ENCODE measurements around the gene TRAPPC10.

TRAPPC10 gene

DNA sequence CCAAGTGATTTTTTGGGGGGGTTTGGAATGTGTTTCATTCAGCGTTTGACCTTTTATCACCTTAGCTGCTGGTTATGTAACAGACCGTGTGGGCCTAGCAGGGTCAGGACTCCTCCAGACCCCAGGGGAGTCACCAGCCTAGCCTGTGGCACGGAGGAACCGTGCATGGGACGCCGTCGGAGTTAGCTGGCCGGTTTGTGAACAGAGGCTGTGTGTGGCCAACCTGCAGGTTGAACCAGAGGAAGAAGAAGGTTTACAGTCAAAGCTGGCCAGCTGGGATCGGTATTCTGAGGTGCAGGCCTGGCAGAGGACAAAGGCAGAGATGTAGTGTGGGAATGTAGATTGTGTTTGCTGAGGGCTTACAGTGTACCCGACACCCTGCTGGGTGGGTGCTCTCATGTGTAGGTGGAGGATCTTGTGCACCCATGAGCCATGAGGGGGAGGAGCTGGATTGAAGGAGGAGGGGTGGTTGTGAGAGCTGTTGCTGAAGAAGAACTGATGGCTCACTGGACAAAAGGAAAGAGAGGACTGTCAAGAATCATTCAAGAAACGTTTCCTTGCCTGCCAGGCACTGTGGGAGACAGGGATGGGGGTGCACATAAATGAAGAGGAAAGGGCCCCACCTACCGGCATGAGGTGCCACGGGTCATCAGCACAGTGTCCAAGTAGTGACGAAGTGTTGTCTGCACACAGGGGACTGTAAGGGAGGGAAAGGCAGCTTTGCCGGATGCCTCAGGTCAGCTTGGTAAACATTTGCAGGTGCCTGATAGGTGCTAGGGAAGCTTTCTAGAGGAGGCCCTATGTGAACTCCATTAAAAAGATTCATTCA, 55.1 kb downstream of the TRAPPC10 start:
- no peak for DNase-seq

DNA sequence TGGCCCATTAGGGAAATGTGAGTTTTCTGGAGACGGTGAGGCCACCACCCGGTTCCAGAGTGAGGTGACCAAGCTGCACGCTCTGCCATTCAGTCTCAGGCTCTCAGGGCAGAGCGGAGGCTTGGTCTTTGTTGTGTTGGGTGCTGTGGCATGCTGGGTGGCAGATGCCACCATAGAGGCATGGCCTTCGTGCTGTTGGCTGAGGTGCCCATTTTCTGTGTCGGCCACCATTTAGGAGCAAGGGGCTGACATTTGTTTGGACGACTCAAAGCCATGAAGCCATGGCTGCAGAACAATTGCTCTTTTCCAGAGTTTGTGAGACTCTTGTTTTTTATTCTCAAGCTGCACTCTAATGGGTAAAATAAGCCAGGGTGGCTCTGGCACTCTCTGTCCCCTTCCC, 58.3 kb downstream of the TRAPPC10 start:
- DNase-seq: no peak

DNA sequence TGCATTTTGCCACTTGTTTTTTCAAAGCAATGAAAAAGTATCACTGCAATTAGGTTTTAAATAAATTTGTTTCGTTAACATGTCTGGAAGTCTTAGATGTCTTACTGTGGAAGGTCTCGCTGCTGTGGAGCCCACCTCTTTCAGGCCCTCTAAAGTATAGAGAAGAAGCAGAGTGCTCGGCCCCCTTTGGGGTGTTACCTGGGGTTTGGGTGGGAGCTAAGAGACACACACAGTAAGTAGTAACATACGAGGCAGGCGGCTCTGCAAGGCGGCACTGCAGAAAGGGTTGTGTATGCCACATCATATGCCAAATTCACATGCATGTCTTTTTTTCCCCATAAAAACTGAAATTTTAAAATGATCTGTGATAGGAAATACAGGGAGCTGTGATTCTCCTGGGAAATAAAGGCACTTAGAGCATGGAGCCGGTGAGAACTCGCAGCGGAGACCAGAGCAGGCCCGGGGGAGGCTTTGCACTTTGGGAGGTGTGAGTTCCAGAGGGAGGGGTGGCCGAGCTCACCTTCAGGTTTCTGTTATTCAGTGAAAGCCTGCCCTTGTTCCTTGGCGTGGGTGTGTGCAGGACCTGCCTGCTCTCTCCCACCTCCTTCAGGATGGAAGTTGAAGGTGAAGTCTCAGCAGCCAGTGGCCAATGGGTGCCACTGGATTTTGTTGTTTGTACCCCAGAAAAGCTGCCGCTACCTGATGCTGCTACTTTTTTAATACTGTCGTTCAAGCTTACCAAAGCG, 59.4 kb downstream of the TRAPPC10 start:
- DNase-seq: no peak

DNA sequence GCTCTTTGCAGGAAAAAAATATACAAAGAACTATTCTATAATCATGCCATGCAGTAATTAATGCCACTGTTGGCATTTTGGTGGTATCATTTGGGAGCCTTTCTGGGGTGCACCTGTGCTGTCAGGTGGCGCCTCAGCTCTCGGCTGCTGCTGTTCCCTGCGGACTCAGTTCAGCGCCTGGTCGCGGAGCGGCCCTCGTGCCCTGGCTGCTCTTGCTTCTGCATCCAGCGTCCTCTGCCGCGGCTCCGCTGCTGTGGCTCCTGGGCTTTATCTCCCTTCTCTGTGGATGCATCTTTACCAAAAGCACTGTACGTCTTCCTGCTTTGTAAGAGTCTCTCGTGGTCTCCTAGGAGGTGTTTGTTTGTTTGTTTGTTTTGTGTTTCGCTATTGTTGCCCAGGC, 60.0 kb downstream of the TRAPPC10 start:
- DNase-seq: no peak

DNA sequence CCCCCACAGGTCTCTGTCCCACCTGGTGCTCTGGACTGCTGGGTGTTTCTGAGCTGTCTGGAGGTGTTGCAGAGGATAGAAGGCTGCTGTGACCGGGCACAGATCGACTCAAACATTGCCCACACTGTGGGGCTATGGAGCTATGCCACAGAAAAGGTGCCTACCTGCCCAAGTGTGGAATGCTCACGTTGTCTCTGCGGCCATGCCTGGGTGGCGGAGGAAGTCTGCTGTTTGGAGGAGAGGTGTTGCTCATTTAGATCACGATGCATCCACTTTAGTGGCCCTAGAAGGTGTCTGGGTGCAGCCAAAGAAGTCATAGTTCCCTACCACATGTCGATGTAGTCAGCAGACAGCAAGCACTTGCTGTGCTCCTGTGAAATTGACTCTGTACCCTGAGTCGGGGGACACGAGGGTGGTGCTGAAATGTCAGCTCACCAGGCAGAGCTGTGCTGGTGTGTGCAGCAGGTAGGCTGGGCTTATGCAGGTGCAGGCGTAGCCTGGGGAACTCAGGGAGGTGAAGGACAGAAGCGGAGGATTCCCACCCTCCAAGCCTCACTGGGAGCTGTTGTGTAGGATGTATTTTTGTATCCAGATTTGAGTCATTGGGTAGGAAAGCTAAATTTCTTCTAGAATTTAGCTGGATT, 62.3 kb downstream of the TRAPPC10 start:
- DNase-seq: no peak

DNA sequence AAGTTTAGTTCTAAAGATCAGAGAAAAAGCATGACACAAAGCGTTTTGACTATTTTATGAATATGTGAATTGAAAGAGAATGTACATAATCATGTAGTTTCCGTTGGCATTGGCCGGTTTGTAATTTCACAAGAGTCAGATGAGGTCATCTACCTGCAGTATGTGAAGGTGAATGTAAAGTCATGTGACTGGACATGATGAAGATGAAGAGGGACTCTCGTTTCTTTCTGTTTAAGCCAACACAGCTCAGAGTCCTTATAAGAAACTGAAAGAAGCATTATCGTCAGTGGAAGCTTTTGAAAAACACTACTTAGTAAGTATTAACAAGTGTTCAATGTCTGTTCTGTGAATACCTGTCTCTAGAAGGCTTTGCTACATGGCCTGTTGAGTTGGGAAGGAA, 64.2 kb downstream of the TRAPPC10 start:
- no peak for DNase-seq

DNA sequence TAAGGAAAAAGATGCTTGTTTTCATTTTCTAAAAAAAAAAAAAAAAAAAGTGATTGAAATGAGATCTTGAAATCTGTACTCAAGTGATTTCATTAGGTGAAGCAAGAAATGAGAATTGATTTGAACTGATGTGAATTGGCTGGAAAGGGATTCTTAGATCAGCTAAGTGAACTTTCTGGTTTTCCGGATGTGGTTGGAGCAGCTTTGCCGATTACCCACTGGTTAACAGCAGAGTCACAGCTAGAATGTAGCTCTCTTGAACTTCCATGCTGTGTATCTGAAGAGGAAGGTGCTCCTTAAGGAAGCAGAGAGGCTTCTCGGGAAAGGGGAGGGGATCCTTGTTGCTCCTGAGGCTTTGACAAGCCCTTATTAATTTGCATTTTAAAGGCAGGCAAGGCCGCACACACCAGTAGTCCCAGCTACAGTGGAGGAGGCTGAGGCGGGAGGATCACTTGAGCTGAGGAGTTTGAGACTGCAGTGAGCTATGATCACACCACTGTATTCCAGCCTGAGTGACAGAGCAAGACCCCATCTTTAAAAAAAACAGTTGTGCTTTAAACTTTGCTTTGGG, 66.4 kb downstream of the TRAPPC10 start:
- no peak for DNase-seq

DNA sequence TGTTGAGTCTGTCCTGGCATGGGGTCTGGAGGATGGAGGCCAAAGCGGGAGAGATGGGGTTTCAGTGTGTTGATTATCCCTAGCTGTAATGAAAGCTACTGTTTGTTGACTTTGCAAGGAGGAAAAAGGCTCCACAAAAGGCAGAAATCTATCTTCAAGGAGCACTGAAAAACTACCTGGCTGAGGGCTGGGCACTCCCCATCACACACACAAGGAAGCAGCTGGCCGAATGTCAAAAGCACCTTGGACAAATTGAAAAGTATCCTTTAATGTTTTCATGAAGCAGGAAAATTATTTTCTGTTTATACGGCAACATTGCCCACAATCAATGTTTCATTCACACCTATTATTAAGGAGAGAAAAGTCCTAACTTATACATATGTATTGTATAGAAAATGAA, 67.3 kb downstream of the TRAPPC10 start:
- no peak for DNase-seq

DNA sequence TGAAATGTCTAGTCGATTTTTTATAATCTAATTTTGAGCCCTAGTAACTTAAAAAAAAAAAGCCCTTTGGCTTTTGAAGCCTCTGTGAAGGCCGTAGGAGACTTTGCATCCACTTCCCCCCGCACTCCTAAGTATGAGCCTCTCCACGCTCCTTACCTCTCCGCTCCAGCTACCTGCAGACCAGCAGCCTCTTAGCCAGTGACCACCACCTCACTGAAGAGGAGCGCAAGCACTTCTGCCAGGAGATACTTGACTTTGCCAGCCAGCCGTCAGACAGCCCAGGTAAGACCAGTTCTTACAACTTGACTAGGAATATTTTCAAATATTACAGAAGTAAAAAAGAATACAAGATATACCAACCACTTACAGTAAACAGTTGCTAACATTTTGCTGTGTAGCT, 67.7 kb downstream of the TRAPPC10 start:
- no peak for DNase-seq

DNA sequence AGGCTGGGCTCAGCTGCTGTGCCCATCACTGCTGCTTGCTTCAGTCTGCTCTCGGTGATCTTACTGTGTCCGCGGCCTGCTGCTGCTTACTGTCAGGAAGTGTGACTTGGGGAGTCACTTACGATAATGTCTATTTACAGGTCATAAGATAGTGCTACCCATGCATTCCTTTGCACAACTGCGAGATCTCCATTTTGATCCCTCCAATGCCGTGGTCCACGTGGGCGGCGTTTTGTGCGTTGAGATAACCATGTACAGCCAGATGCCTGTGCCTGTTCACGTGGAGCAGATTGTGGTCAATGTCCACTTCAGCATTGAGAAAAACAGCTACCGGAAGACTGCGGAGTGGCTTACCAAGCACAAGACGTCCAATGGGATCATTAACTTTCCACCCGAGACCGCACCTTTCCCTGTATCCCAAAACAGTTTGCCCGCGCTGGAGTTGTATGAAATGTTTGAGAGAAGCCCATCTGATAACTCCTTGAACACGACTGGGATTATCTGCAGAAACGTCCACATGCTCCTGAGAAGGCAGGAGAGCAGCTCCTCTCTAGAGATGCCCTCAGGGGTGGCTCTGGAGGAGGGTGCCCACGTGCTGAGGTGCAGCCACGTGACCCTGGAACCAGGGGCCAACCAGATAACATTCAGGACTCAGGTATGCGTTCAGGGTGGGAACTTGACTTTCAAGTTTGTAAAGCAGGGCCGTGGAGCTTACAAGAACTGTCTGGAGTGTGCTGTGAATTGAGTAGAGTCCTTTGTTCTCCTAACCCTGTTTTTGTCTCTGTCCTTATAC, 70.7 kb downstream of the TRAPPC10 start:
- DNase-seq: no peak

DNA sequence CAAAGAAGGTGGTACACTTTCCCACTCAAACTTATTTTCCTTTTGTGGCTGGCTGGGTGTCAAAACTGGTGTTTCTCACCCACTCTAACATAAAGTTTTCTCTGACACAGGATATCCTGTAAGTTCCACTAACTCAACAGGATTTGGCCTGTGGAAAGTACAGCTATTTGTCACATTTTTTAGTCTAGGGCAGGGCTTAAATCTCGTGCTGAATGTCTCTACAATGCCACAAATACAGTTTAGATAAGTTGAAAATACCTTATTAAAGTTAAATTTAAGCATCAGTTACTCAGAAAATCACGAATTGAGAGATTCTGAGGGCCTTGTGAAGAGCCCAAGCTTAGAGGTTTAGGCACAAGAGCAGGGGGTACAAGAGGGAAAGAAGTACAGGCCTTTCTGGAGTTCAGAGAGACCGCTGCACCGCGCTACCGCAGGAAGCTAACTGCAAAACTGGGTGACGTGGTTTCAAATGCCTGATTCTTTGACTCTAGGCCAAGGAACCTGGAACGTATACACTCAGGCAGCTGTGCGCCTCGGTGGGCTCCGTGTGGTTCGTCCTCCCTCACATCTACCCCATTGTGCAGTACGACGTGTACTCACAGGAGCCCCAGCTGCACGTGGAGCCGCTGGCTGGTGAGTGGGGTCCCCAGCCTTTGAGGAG, 71.7 kb downstream of the TRAPPC10 start:
- no peak for DNase-seq

DNA sequence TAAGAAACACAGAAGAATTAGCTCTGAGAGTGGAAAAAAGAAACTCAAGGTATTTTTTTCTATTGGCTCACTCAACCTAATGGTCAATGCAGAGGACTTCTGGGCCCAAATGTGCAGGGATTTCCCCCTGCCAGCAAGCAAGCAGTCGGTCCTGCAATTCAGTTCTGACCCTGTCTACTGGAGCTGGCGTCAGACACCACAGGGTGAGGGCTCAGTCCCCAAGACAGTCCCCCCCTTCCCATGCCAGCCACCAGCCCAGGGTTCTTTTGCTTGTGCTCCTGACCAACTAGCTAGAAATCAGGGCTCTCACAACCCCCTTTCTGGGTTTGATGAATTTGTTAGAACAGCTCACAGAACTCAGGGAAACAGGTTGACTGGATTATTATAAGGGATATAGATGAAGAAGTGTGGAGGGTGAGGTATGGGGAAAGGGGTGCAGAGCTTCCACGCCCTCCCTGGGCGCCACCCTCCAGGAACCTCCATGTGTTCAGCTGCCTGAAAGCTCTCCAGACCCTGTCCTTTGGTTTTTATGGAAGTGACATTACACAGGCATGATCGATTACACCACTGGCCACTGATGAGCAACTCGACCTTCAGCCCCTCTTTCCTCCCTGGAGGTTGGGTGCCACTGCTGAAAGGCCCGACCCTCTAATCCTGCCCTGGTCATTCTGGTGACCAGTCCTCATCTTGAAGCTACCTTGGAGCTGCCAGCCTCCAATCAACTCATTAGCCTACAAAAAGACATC, 72.6 kb downstream of the TRAPPC10 start:
- no peak for DNase-seq

DNA sequence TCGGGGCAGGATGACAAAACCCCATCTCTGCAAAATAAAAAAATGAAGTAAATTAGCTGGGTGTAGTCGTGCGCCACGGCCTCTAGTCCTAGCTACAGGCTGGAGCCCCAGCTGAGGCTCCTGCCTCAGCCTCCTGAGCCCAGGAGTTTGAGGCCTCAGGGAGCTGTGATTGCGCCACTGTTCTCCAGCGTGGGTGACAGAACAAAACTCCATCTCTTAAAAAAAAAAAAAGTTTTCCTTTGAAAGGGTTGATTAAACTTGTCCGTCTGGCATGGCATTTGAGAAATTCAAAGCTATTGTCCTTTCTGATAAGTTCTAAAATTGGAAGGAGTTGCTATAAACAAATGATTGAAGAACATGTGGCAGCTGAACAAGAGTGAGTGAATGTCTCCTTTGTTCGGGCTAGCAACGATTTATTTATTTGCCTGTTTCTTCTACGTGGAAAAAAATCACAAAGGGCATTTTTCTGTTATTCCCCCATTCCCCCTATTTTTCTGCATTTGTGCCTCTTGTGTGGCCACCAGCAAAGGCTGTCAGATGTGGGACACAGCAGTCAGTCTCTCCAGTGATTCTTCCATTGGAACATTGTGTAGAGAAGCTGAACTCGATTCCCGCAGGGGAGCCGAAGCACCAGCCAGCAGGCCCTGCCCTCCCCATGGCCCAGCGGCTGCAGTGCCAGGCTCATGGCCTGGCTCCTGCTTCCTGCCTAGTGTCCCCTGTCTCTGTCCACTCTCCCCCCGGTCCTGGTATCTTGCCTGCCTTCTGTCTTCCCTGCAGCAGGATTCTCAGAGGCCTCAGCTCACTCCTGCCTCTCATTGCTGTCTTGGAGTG, 73.6 kb downstream of the TRAPPC10 start:
- no peak for DNase-seq

DNA sequence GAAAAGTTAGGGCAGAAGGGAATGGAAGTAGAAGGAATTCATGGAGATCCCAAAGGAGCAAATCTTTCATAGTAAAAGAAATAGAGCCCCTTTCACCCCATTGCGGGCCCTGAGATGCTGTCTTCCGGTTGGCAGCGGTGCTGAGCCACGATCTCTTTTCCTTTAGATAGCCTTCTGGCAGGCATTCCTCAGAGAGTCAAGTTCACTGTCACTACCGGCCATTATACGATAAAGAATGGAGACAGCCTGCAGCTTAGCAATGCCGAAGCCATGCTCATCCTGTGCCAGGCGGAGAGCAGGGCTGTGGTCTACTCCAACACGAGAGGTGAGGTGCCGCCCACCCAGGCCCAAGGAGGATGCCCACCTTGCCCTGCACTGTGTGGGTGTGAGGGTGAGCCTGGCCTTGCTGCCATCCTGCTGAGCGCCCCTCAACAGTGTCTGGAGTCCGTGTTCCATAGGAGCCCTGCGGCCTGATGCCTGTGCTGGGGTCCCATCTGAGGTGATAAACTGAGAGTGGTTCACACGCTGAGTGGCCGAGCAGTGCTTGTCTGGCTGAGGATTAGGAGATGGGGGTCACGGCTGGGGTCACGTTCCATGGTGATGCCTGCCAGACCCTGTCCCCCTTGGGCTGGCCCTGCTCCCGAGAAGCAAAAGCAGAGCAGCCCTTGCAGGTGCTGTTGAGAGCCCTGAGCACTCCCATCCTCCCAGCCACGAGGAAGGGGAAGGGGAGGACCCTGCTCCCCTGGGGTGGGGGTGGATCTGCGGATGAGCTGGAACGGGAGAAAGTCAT, 74.7 kb downstream of the TRAPPC10 start:
- DNase-seq: no peak

DNA sequence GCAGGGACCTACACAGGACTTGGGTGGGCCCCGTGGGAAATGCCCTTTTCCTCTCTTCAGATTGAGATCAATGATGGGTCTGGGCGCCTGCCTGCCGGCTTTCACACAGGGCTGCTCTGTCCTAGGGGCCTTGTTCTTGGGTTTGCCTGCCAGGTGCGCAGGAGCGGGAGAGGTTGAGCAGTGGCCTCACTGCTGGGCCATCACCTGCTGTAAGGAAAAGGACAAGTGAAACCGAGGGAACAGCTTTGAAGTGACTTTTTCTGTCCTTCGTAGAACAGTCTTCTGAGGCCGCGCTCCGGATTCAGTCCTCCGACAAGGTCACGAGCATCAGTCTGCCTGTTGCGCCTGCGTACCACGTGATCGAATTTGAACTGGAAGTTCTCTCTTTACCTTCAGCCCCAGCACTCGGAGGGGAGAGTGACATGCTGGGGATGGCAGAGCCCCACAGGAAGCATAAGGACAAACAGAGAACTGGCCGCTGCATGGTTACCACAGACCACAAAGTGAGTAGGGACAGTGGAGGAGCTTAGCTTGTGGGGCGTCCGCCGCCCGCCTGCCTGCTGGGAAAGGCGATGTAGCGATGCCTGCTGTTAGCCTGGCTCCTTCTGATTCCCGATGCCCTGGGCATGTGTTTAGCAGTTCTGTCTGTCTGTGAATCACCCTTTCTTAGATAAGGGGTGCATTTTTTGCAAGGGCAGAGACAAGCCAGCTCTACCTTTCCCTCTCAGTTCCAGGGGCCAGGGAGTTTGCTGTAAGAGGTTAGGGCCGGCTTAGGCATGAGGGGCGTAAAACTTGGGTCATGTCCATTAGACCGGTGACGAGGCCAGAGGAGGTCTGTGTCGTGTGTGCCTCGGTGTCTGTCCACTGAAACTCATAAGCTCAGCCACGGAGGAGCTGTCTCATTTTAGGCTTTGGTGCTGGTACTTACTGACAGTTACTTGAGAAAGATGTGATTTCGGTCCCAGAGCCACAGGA, 75.6 kb downstream of the TRAPPC10 start:
- no peak for DNase-seq

DNA sequence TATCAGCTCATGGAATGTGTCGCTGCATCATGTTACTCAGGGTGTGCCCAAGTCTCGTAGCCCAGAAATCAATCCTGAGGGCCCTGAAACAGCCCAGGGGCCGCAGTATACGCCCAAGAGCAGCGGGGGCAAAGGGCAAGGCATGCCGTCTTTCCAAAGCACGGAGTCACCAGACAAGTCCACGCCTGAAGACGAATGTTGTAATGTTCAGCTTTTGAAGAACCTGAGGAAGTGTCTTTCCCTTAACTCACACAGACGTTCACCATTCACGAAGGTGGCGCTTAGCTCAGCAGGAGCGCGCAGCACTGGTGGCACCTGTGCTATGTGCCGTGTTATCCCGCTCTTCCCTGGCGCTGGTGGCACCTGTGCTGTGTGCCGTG, 76.3 kb downstream of the TRAPPC10 start:
- DNase-seq: no peak

DNA sequence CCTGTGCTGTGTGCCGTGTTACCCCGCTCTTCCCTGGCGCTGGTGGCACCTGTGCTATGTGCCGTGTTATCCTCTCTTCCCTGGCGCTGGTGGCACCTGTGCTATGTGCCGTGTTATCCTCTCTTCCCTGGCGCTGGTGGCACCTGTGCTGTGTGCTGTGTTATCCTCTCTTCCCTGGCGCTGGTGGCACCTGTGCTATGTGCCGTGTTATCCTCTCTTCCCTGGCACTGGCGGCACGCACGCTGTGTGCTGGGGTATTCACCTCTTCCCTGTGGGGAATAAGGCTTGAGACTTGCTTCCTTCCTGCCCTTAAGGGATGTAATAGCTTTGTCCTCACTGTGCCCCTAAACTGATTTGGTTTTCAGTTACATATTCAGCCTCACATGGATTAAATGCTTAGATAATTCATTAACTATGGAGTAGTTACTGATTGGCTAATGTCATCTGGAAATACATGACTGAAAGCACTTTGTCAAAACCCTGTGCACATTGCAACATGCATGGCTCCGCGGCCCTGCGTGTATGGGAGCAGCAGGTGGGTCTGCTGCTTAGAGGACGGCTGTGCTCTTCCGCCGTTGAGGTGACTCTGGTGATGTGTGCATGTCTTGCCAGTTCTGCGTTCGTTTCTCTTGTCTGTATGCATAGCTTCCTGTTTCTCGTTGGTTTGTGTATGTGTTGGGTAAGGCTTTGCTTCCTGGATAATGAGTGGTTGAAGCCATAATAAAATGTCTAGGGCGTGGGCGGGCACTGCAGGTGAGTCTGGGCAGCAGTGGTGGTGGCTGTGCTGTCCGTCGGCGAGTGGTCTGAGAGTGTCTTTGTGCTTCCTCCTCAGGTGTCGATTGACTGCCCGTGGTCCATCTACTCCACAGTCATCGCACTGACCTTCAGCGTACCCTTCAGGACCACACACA, 77.1 kb downstream of the TRAPPC10 start:
- no peak for DNase-seq

Data from DMS153 (cell line).